K562 (cell line): Measurements from ENCODE around the gene KIF5A. TPM values are rescaled to one million over a fixed set of nuclear protein-coding genes. Genes with fewer than 3 reads are reported as not detected.
A peak's percentile ranks its signal among the peaks of the same experiment; 100 is the strongest.

Source experiments
- ATAC-seq: fragments of 200-7000 bp; cut with Tn5 transposase; 3 replicates; pipeline ENCODE4 v1.9.1; 2020; ENCODE audit warnings: moderate library complexity
- BruUV-seq: library from RNA; stranded (reverse); fragments of 400-500 nt; replicated peaks from 2 replicates; lab custom pipeline; 2021; lab: Mats Ljungman, UMichigan
- CTCF ChIA-PET: fragments of 300-600 bp; formaldehyde crosslinking; extraction: SDS; loops from one replicate; lab custom pipeline; 2021; ENCODE audit warnings: low intra/inter-chr PET ratio; lab: Yijun Ruan, JAX
- POLR2A ChIA-PET: fragments of 300-600, 350-650 bp; sonication (Branson Sonifier 250); formaldehyde crosslinking; extraction: SDS; loops from one replicate; lab custom pipeline; 2021; ENCODE audit warnings: antibody characterized with exemption, inconsistent platforms; lab: Yijun Ruan, JAX
- DNase-seq, 4 experiments: peaks; one replicate each; pipeline versions ENCODE4 v3.0.0 to v3.0.0-alpha.2; 2011 to 2018; ENCODE audit warnings: low spot score in 3 of 4, mixed read lengths in 3 of 4; ENCODE audit errors: extremely low read depth in 1 of 4
- FAIRE-seq: peaks from 2 replicates; lab custom pipeline; 2011; peaks lifted over from hg19 to GRCh38; lab: Jason Lieb, UNC
- H2AFZ ChIP-seq: 2 replicates; pipeline ENCODE4 v1.6.0; 2011; ENCODE audit warnings: low read depth, low read length, control low read depth, inconsistent platforms
- H3K27ac ChIP-seq: fragments of 200-600 bp; 3 replicates; pipeline ENCODE4 v1.8.0; 2011; ENCODE audit warnings: low read depth, mild to moderate bottlenecking, control low read depth, inconsistent platforms, low read length, moderate library complexity, mixed read lengths; ENCODE audit errors: extremely low read depth
- H3K27me3 ChIP-seq, 2 experiments: fragments of 300-600 bp in 1 of 2; 2 replicates in 1 of 2; 3 replicates in 1 of 2; pipeline versions ENCODE4 v1.6.0 to v1.8.0; 2011; ENCODE audit warnings: inconsistent platforms in 2 of 2, low read length in 2 of 2, mild to moderate bottlenecking in 1 of 2, mixed read lengths in 1 of 2, moderate library complexity in 1 of 2; ENCODE audit not compliant: control insufficient read depth in 2 of 2, insufficient read depth in 2 of 2
- H3K36me3 ChIP-seq: fragments of 300-600 bp; 3 replicates; pipeline ENCODE4 v1.8.0; 2011; ENCODE audit warnings: mild to moderate bottlenecking, low read length, inconsistent platforms; ENCODE audit not compliant: control insufficient read depth, insufficient read depth
- H3K4me1 ChIP-seq, 2 experiments: fragments of 200-600 bp in 1 of 2; replicated peaks in 1 of 2; 2 replicates in 1 of 2; 3 replicates in 1 of 2; pipeline versions ENCODE4 v1.5.1 to v1.8.0; 2011; ENCODE audit warnings: inconsistent platforms in 2 of 2, low read length in 2 of 2, mild to moderate bottlenecking in 1 of 2, mixed read lengths in 1 of 2, moderate library complexity in 1 of 2; ENCODE audit not compliant: control insufficient read depth in 2 of 2, insufficient read depth in 2 of 2
- H3K4me2 ChIP-seq: 2 replicates; pipeline ENCODE4 v1.6.1; 2011; ENCODE audit warnings: low read length, control low read depth, inconsistent platforms, mixed read lengths; ENCODE audit not compliant: insufficient read depth
- H3K4me3 ChIP-seq: fragments of 200-600 bp; sonication (generic), shearing (Covaris generic); 2 replicates; pipeline ENCODE4 v1.5.1; 2016; ENCODE audit warnings: control low read depth, inconsistent platforms
- H3K79me2 ChIP-seq: fragments of 200-600 bp; 3 replicates; pipeline ENCODE4 v1.8.0; 2011; ENCODE audit warnings: low read length, inconsistent platforms; ENCODE audit not compliant: control insufficient read depth, insufficient read depth
- H3K9ac ChIP-seq, 2 experiments: 2 replicates each; pipeline versions ENCODE4 v1.6.0 to v1.6.1; 2011; ENCODE audit warnings: low read depth in 2 of 2, low read length in 2 of 2, control low read depth in 1 of 2, inconsistent platforms in 1 of 2, mild to moderate bottlenecking in 1 of 2, mixed read lengths in 1 of 2; ENCODE audit not compliant: insufficient read depth in 1 of 2
- H3K9me1 ChIP-seq: one replicate; pipeline ENCODE4 v1.6.0; 2011; ENCODE audit warnings: inconsistent platforms, mild to moderate bottlenecking, low read length, moderate library complexity; ENCODE audit not compliant: control insufficient read depth, insufficient read depth
- H3K9me3 ChIP-seq: replicated peaks from 2 replicates; pipeline ENCODE4 v1.5.1; 2011; ENCODE audit warnings: low read depth, low read length, inconsistent platforms; ENCODE audit not compliant: control insufficient read depth, insufficient read depth
- H4K20me1 ChIP-seq: replicated peaks from 2 replicates; pipeline ENCODE4 v1.6.1; 2011; ENCODE audit warnings: low read length, inconsistent platforms, mixed read lengths; ENCODE audit not compliant: control insufficient read depth, insufficient read depth
- CCAR2 ChIP-seq: fragments of 200-400 bp; formaldehyde crosslinking; IDR thresholded peaks from 2 replicates; pipeline ENCODE4 v1.6.1; 2017; ENCODE audit warnings: mild to moderate bottlenecking, low read depth, low read length
- E2F8 ChIP-seq: fragments of 450-650 bp; IDR thresholded peaks from 2 replicates; pipeline ENCODE4 v1.7.1; 2018; ENCODE audit warnings: mild to moderate bottlenecking, low read depth; ENCODE audit not compliant: partially characterized antibody
- FOXJ2 ChIP-seq: fragments of 200-800 bp; sonication (Bioruptor generic); IDR thresholded peaks from 2 replicates; pipeline ENCODE4 v1.6.1; 2016; ENCODE audit warnings: missing genetic modification characterization, missing compliant biosample characterization
- LEF1 ChIP-seq: fragments of 450-650 bp; IDR thresholded peaks from 2 replicates; pipeline ENCODE4 v1.6.1; 2016; ENCODE audit warnings: mild to moderate bottlenecking
- PKNOX1 ChIP-seq: fragments of 450-650 bp; IDR thresholded peaks from 2 replicates; pipeline ENCODE4 v1.6.1; 2016
- POLR2H ChIP-seq: IDR thresholded peaks from 2 replicates; pipeline ENCODE4 v1.6.1; 2016; ENCODE audit warnings: missing genetic modification characterization, low read depth, mild to moderate bottlenecking, control low read depth, missing compliant biosample characterization, moderate library complexity
- RAD21 ChIP-seq, 2 experiments: fragments of 250-450 bp in 1 of 2; fragments of 450-650 bp in 1 of 2; sonication (Bioruptor Pico) in 1 of 2; formaldehyde crosslinking in 1 of 2; IDR thresholded peaks in 1 of 2; conservative IDR thresholded peaks in 1 of 2; 2 replicates each; pipeline versions ENCODE4 v1.4.0 to v1.8.0; 2020 to 2022; ENCODE audit warnings: mild to moderate bottlenecking in 2 of 2, moderate library complexity in 1 of 2
- RFX1 ChIP-seq: fragments of 450-650 bp; IDR thresholded peaks from 2 replicates; pipeline ENCODE4 v1.6.1; 2016; ENCODE audit warnings: mild to moderate bottlenecking, moderate library complexity
- RFX7 ChIP-seq: fragments of 250-450 bp; sonication (Bioruptor Pico); IDR thresholded peaks from 2 replicates; pipeline ENCODE4 v1.5.1; 2021; ENCODE audit warnings: mild to moderate bottlenecking
- TBL1XR1 ChIP-seq, 2 experiments: IDR thresholded peaks; 2 replicates each; pipeline ENCODE4 v1.6.1; 2012; ENCODE audit warnings: improper control_type of control experiment in 2 of 2, low read length in 2 of 2, mild to moderate bottlenecking in 1 of 2
- ZNF431 ChIP-seq: sonication (generic); formaldehyde crosslinking; IDR thresholded peaks from 2 replicates; pipeline ENCODE4 v1.8.0; 2022; ENCODE audit warnings: mild to moderate bottlenecking, missing genetic modification reagents
- ZNF764 ChIP-seq: fragments of 250-450 bp; sonication (Bioruptor Pico); IDR thresholded peaks from 2 replicates; pipeline ENCODE4 v1.4.0; 2020; ENCODE audit warnings: low read depth, mild to moderate bottlenecking, moderate library complexity
- ZZZ3 ChIP-seq: fragments of 450-650 bp; IDR thresholded peaks from 2 replicates; pipeline ENCODE4 v1.6.1; 2016; ENCODE audit warnings: antibody characterized with exemption, mild to moderate bottlenecking, moderate library complexity
- WGBS: fragments of 100-300 bp; shearing (Covaris generic); methylation state at CpG from one replicate; pipeline ENCODE4 v1.1.6; 2016; ENCODE audit warnings: low coverage, mixed read lengths; ENCODE audit not compliant: insufficient coverage; ENCODE audit errors: missing lambda C conversion rate; 5-methylcytosine and 5-hydroxymethylcytosine counted together
- in situ Hi-C: fragments of 300-500 bp; cut with MboI; formaldehyde crosslinking; loops from 4 replicates; pipeline ENCODE4 v1.15.0; 2018; ENCODE audit warnings: inconsistent platforms, mixed read lengths
- intact Hi-C: fragments of 100-400 bp; cut with micrococcal nuclease; formaldehyde crosslinking; loops from 2 replicates; pipeline ENCODE4 v1.14.2; 2022
- polyA plus RNA-seq, 8 experiments: library from polyadenylated mRNA; depleted of rRNA in 4 of 8; stranded (reverse) in 5 of 8; unstranded in 3 of 8; fragments of >200 nt; fragmentation: Nextera tagmentation in 2 of 8; fragmentation: Illumina TruSeq in 1 of 8; extraction: Ambion mirVana in 2 of 8; extraction: Trizol in 1 of 8; gene quantifications; 2 replicates each; pipeline versions ENCODE4 v1.2.1 to v1.2.3, GENCODE V29; 2011 to 2014; ENCODE audit warnings: inconsistent platforms in 1 of 8, missing spikeins in 1 of 8
- total RNA-seq, 7 experiments: library from RNA; depleted of rRNA in 6 of 7; stranded (reverse); fragments of >200 nt in 6 of 7; fragmentation: Illumina TruSeq in 2 of 7; extraction: Trizol in 2 of 7; gene quantifications; 2 replicates each; pipeline versions ENCODE4 v1.2.1 to v1.2.3, GENCODE V29; 2011 to 2021; ENCODE audit warnings: low replicate concordance in 1 of 7

The KIF5A gene
- total and polyA plus RNA-seq, 9 of the 15 experiments (the other 6 are each of a cell fraction or from before 2014, with no cell fraction given): 3.4 to 17.7 (median 8.0) TPM

GRCh38 chr12:57548013-57548315 lies 1.9 kb upstream of the KIF5A start:
- no peak for FAIRE-seq
- ChIA-PET CTCF (no interaction called here), POLR2A (interaction anchor here (0.6 to 1.0 kb wide), 4 partner anchors 9 to 300 kb away, joined by 3 to 5 read pairs (median 4); partner anchors contain the start of gene DDIT3)
- H3K27ac ChIP-seq: peak overlapping the region; percentile 84; the same call in 1 of the 3 replicates
- no peak overlapping the region for H3K4me3 ChIP-seq
- H3K9me1 ChIP-seq: no peaks in the 10 kb centered on the region
- H3K36me3 ChIP-seq: peaks cover 30% of the 10 kb centered on the region
- H3K9me3 ChIP-seq: no peaks in the 10 kb centered on the region
- H3K4me2 ChIP-seq: no peak overlapping the region
- no peaks in the 10 kb centered on the region for H4K20me1 ChIP-seq
- WGBS: 81% methylated on average over 2 of the region's 2 CpGs
- no peaks in the 10 kb centered on the region for H3K27me3 ChIP-seq
- TF ChIP-seq POLR2H (tag) (peak; percentile 77), RAD21 (CRISPR knock-in tag; conservative IDR thresholded peaks at IDR 0.05 in 1 of 2, IDR thresholded peaks at IDR 0.05 in 1 of 2) (no peak)
- peak overlapping the region in 1 of 2 experiments; percentile 94; a peak in 1 of 4 replicates for H3K9ac ChIP-seq
- no peak overlapping the region; the same call in 1 of the 2 replicates for H2AFZ ChIP-seq
- BruUV-seq: no TSS peak
- H3K4me1 ChIP-seq: peaks cover 45 to 60% of the 10 kb centered on the region in 2 experiments
- ATAC-seq: no peak
- intact Hi-C loops (no loop called here), in situ Hi-C loops (no loop called here)
- peaks cover 66% of the 10 kb centered on the region for H3K79me2 ChIP-seq
- no peak for DNase-seq

- Histone ChIP-seq H3K27me3 (no peaks in the 10 kb centered on the region), H3K27ac (peak overlapping the region; percentile 80), H4K20me1 (no peaks in the 10 kb centered on the region), H3K4me3 (no peak overlapping the region), H3K36me3 (peaks cover 27% of the 10 kb centered on the region), H3K9me1 (no peaks in the 10 kb centered on the region), H3K4me2 (peak overlapping the region; percentile 89), H3K79me2 (peaks cover 68% of the 10 kb centered on the region), H3K9me3 (no peaks in the 10 kb centered on the region), H2AFZ (peak overlapping the region; percentile 93), H3K4me1 (peaks cover 50 to 63% of the 10 kb centered on the region in 2 experiments), H3K9ac (peak overlapping the region; percentile 58 to 66; a peak in 3 of 4 replicates)
- in situ Hi-C loops (no loop called here), intact Hi-C loops (no loop called here)
- 4% methylated on average over 2 of the region's 2 CpGs for WGBS
- BruUV-seq: no TSS peak
- DNase-seq (peak in 1 of 4 experiments; percentile 55), ATAC-seq (0 out of 3 replicates have a peak, but pooled peaks have one; percentile 2), FAIRE-seq (no peak)
- POLR2A ChIA-PET: interaction anchor here (0.6 to 1.0 kb wide), 4 partner anchors 9 to 300 kb away, joined by 3 to 5 read pairs (median 4); partner anchors contain the start of gene DDIT3
- CTCF ChIA-PET: no interaction called here
- no peak for TF ChIP-seq RFX1
- no peak for TF ChIP-seq ZNF431 (CRISPR knock-in tag)
- TF ChIP-seq ZNF764 (CRISPR knock-in tag): no peak
- no peak for TF ChIP-seq ZZZ3
- no peak for TF ChIP-seq E2F8
- TF ChIP-seq TBL1XR1 (IDR thresholded peaks at IDR 0.05; ENCODE audit: low read length in 2 of 2): no peak
- TF ChIP-seq PKNOX1: no peak
- no peak for TF ChIP-seq LEF1
- TF ChIP-seq RFX7: no peak
- TF ChIP-seq CCAR2: no peak
- TF ChIP-seq FOXJ2: 0 out of 2 replicates have a peak, but pooled peaks have one; percentile 28
These were observed 1.4 kb upstream of the KIF5A start for GRCh38 chr12:57548488-57548887.
